ENCODE data around the gene AKR1C8. TPM values are rescaled to one million over a fixed set of nuclear protein-coding genes. Genes with fewer than 3 reads are reported as not detected.

Gene AKR1C8
- total and polyA plus RNA-seq, 9 of the 15 experiments (the other 6 are each of a cell fraction or from before 2014, with no cell fraction given), result 0.03 to 0.29 (median 0.08) TPM

GRCh38 chr10:5155951-5156350 lies 29.0 kb downstream of the AKR1C8 start (continued):
- no peak for TF ChIP-seq STAT6 (CRISPR knock-in tag; IDR thresholded peaks at IDR 0.05)
- TF ChIP-seq, protein P1, sequence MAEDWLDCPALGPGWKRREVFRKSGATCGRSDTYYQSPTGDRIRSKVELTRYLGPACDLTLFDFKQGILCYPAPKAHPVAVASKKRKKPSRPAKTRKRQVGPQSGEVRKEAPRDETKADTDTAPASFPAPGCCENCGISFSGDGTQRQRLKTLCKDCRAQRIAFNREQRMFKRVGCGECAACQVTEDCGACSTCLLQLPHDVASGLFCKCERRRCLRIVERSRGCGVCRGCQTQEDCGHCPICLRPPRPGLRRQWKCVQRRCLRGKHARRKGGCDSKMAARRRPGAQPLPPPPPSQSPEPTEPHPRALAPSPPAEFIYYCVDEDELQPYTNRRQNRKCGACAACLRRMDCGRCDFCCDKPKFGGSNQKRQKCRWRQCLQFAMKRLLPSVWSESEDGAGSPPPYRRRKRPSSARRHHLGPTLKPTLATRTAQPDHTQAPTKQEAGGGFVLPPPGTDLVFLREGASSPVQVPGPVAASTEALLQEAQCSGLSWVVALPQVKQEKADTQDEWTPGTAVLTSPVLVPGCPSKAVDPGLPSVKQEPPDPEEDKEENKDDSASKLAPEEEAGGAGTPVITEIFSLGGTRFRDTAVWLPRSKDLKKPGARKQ (CRISPR knock-in tag; IDR thresholded peaks at IDR 0.05), result no peak

GRCh38 chr10:5151076-5151475 lies 33.9 kb downstream of the AKR1C8 start:
- Histone ChIP-seq H3K36me3 (ENCODE audit: control insufficient read depth, insufficient read depth, low read length) (no peaks in the 10 kb centered on the region), H3K9me1 (ENCODE audit: control insufficient read depth, insufficient read depth, low read length) (no peaks in the 10 kb centered on the region), H2AFZ (ENCODE audit: low read depth, low read length) (no peak overlapping the region), H3K4me2 (ENCODE audit: insufficient read depth, low read length) (no peak overlapping the region), H3K27me3 (ENCODE audit: control insufficient read depth in 2 of 2, insufficient read depth in 2 of 2, low read length in 2 of 2) (no peaks in the 10 kb centered on the region), H3K4me3 (no peak overlapping the region), H3K4me1 (replicated peaks in 1 of 2; ENCODE audit: control insufficient read depth in 2 of 2, insufficient read depth in 2 of 2, low read length in 2 of 2) (no peaks in the 10 kb centered on the region; a peak in 1 of 5 replicates), H3K79me2 (ENCODE audit: control insufficient read depth, insufficient read depth, low read length) (no peaks in the 10 kb centered on the region), H3K9me3 (replicated peaks; ENCODE audit: control insufficient read depth, insufficient read depth, low read depth, low read length) (0 out of 2 replicates have a peak, but pooled peaks cover 2% of the 10 kb centered on the region), H3K27ac (ENCODE audit: extremely low read depth, low read depth, low read length) (no peak overlapping the region), H3K9ac (ENCODE audit: insufficient read depth in 1 of 2, low read depth in 2 of 2, low read length in 2 of 2) (no peak overlapping the region), H4K20me1 (replicated peaks; ENCODE audit: control insufficient read depth, insufficient read depth, low read length) (no peaks in the 10 kb centered on the region)
- ChIA-PET POLR2A (no interaction called here), CTCF (ENCODE audit: low intra/inter-chr PET ratio) (no interaction called here)
- no TSS peak for BruUV-seq (replicated peaks)
- FAIRE-seq, result no peak
- TF ChIP-seq ZFPM2 (CRISPR knock-in tag; IDR thresholded peaks at IDR 0.05) (no peak), SRSF7 (optimal IDR thresholded peaks at IDR 0.05; ENCODE audit: low read depth, low read length) (no peak), ZNF224 (CRISPR knock-in tag; IDR thresholded peaks at IDR 0.05) (no peak), SOX6 (IDR thresholded peaks at IDR 0.05) (no peak), ZNF280A (IDR thresholded peaks at IDR 0.05; ENCODE audit: low read depth, partially characterized antibody) (no peak), POU5F1 (IDR thresholded peaks at IDR 0.05; ENCODE audit: borderline replicate concordance, low read depth, low read length, partially characterized antibody) (no peak)
- TF ChIP-seq, protein P2, sequence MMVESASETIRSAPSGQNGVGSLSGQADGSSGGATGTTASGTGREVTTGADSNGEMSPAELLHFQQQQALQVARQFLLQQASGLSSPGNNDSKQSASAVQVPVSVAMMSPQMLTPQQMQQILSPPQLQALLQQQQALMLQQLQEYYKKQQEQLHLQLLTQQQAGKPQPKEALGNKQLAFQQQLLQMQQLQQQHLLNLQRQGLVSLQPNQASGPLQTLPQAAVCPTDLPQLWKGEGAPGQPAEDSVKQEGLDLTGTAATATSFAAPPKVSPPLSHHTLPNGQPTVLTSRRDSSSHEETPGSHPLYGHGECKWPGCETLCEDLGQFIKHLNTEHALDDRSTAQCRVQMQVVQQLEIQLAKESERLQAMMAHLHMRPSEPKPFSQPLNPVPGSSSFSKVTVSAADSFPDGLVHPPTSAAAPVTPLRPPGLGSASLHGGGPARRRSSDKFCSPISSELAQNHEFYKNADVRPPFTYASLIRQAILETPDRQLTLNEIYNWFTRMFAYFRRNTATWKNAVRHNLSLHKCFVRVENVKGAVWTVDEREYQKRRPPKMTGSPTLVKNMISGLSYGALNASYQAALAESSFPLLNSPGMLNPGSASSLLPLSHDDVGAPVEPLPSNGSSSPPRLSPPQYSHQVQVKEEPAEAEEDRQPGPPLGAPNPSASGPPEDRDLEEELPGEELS (CRISPR knock-in tag; IDR thresholded peaks at IDR 0.05; ENCODE audit: borderline replicate concordance), result no peak
- TF ChIP-seq, protein P3, sequence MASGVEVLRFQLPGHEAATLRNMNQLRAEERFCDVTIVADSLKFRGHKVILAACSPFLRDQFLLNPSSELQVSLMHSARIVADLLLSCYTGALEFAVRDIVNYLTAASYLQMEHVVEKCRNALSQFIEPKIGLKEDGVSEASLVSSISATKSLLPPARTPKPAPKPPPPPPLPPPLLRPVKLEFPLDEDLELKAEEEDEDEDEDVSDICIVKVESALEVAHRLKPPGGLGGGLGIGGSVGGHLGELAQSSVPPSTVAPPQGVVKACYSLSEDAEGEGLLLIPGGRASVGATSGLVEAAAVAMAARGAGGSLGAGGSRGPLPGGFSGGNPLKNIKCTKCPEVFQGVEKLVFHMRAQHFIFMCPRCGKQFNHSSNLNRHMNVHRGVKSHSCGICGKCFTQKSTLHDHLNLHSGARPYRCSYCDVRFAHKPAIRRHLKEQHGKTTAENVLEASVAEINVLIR (CRISPR knock-in tag; IDR thresholded peaks at IDR 0.05), result no peak
- WGBS (ENCODE audit: insufficient coverage, low coverage, missing lambda C conversion rate), result 66% methylated on average over 3 of the region's 3 CpGs
- intact Hi-C loops (cut with micrococcal nuclease), result no loop called here
- DNase-seq (ENCODE audit: extremely low read depth in 1 of 4, low spot score in 3 of 4), result no peak
- in situ Hi-C loops (cut with MboI), result no loop called here
- ATAC-seq, result no peak

Data from K562 (cell line).